Upper lobe of left lung (tissue), 6 donors: ENCODE results near the gene TBX1. TPM values are rescaled to one million over a fixed set of nuclear protein-coding genes. Genes with fewer than 3 reads are reported as not detected.

Experiments used
- ATAC-seq, 2 donors: fragments of 200-7000 bp; cut with Tn5 transposase; one replicate each; pipeline ENCODE4 v1.9.1; 2022; ENCODE audit warnings: mild to moderate bottlenecking in 2 of 2, moderate library complexity in 2 of 2; ENCODE audit not compliant: low FRiP score in 2 of 2
- DNase-seq, 2 donors: peaks; one replicate each; pipeline ENCODE4 v3.0.0-alpha.2; 2019 to 2020
- H3K27ac ChIP-seq, 4 donors: fragments of 200-600 bp; sonication (generic); one replicate each; pipeline ENCODE4 v1.5.1; 2016 to 2019
- H3K27me3 ChIP-seq, 4 donors: fragments of 200-600 bp; sonication (generic); one replicate each; pipeline ENCODE4 v1.5.1; 2017 to 2019
- H3K36me3 ChIP-seq, 4 donors: fragments of 200-600 bp; sonication (generic); one replicate each; pipeline ENCODE4 v1.5.1; 2016 to 2019
- H3K4me1 ChIP-seq, 4 donors: fragments of 200-600 bp; sonication (generic); one replicate each; pipeline ENCODE4 v1.5.1; 2018 to 2019
- H3K4me3 ChIP-seq, 4 donors: fragments of 200-600 bp; sonication (generic); one replicate each; pipeline ENCODE4 v1.5.1; 2017 to 2019; ENCODE audit warnings: mild to moderate bottlenecking in 2 of 4, moderate library complexity in 1 of 4
- H3K9me3 ChIP-seq, 4 donors: fragments of 200-600 bp; sonication (generic); one replicate each; pipeline ENCODE4 v1.5.1; 2018 to 2019
- CTCF ChIP-seq, 6 experiments: fragments of 450-650 bp in 4 of 6; fragments of 200-600 bp in 2 of 6; sonication (generic) in 2 of 6; IDR thresholded peaks; one replicate each; pipeline ENCODE4 v1.5.1; 2016 to 2019; ENCODE audit warnings: antibody characterized with exemption in 6 of 6
- EP300 ChIP-seq, 4 donors: sonication (generic); formaldehyde crosslinking; IDR thresholded peaks; one replicate each; pipeline ENCODE4 v1.5.1; 2017; ENCODE audit warnings: antibody characterized with exemption in 4 of 4, control low read depth in 2 of 4
- POLR2A ChIP-seq, 4 donors: fragments of 450-650 bp; IDR thresholded peaks; one replicate each; pipeline ENCODE4 v1.5.1; 2016 to 2017; ENCODE audit warnings: antibody characterized with exemption in 4 of 4, mild to moderate bottlenecking in 2 of 4
- POLR2AphosphoS5 ChIP-seq, 2 donors: sonication (generic); formaldehyde crosslinking; IDR thresholded peaks; one replicate each; pipeline ENCODE4 v1.5.1; 2017; ENCODE audit warnings: antibody characterized with exemption in 2 of 2
- WGBS, 2 donors: methylation state at CpG; one replicate each; pipeline ENCODE4 v1.1.5; 2017 to 2018; 5-methylcytosine and 5-hydroxymethylcytosine counted together
- total RNA-seq, 6 donors: library from RNA; depleted of rRNA in 4 of 6; stranded (reverse); fragments of >200 nt in 4 of 6; gene quantifications; one replicate each; pipeline versions ENCODE4 v1.1.0 to v1.2.1, GENCODE V29; 2016 to 2021
- donor health status: DM: no; HTN: no; CAD: no; lungs with moderate emphysema.
- donor health status: DM: no; HTN: yes; CAD: no; lungs with severe emphysema.

The TBX1 gene
- total RNA-seq, 6 donors from 2014 or later = 1.0 to 12.2 (median 5.4) TPM

- Histone ChIP-seq H3K27me3 (peaks cover 0 to 40% (median 23%) of the 10 kb centered on the region in 4 donors), H3K4me3 (no peak overlapping the region), H3K27ac (no peak overlapping the region), H3K36me3 (peaks cover 0 to 9% (median 3%) of the 10 kb centered on the region in 4 donors), H3K4me1 (peaks cover 27 to 45% (median 39%) of the 10 kb centered on the region in 4 donors), H3K9me3 (no peaks in the 10 kb centered on the region)
- DNase-seq (peak in 1 of 2 donors; percentile 52), ATAC-seq (no peak)
- 83 to 93% methylated on average over 8 to 26 of the region's 26 CpGs for WGBS, 2 donors
- TF ChIP-seq POLR2AphosphoS5 (IDR thresholded peaks at IDR 0.05) (no peak), POLR2A (IDR thresholded peaks at IDR 0.05) (no peak), CTCF (IDR thresholded peaks at IDR 0.05) (no peak), EP300 (IDR thresholded peaks at IDR 0.05) (no peak)
Measured at GRCh38 chr22:19720150-19720827, 40.3 kb upstream of the TBX1 start.

- peaks cover 27 to 44% (median 39%) of the 10 kb centered on the region in 4 donors for H3K4me1 ChIP-seq
- ATAC-seq (no peak), DNase-seq (peak in 1 of 2 donors; percentile 45)
- H3K4me3 ChIP-seq = no peak overlapping the region
- no peak overlapping the region for H3K27ac ChIP-seq
- TF ChIP-seq POLR2A (IDR thresholded peaks at IDR 0.05) (no peak), POLR2AphosphoS5 (IDR thresholded peaks at IDR 0.05) (no peak), CTCF (IDR thresholded peaks at IDR 0.05) (no peak), EP300 (IDR thresholded peaks at IDR 0.05) (no peak)
- H3K9me3 ChIP-seq = no peaks in the 10 kb centered on the region
- peaks cover 0 to 37% (median 23%) of the 10 kb centered on the region in 4 donors for H3K27me3 ChIP-seq
- 77 to 83% methylated on average over 2 of the region's 2 CpGs for WGBS, 2 donors
- peaks cover 0 to 9% (median 3%) of the 10 kb centered on the region in 4 donors for H3K36me3 ChIP-seq
Measured at GRCh38 chr22:19720999-19721329, 39.6 kb upstream of the TBX1 start.

- Histone ChIP-seq H3K4me3 (no peak overlapping the region), H3K27me3 (peaks cover 0 to 37% (median 23%) of the 10 kb centered on the region in 4 donors), H3K27ac (no peak overlapping the region), H3K36me3 (peaks cover 0 to 9% (median 3%) of the 10 kb centered on the region in 4 donors), H3K4me1 (peaks cover 27 to 44% (median 39%) of the 10 kb centered on the region in 4 donors), H3K9me3 (no peaks in the 10 kb centered on the region)
- WGBS, 2 donors = 78 to 82% methylated on average over 22 to 44 of the region's 44 CpGs
- DNase-seq = peak in 1 of 2 donors; percentile 66
- TF ChIP-seq POLR2A (IDR thresholded peaks at IDR 0.05) (no peak), POLR2AphosphoS5 (IDR thresholded peaks at IDR 0.05) (no peak), CTCF (IDR thresholded peaks at IDR 0.05) (no peak), EP300 (IDR thresholded peaks at IDR 0.05) (no peak)
- ATAC-seq = no peak
Measured at GRCh38 chr22:19721330-19722177, 39.0 kb upstream of the TBX1 start.

- Histone ChIP-seq H3K36me3 (peaks cover 0 to 9% (median 3%) of the 10 kb centered on the region in 4 donors), H3K27ac (no peak overlapping the region), H3K4me3 (peak overlapping the region in 1 of 4 donors; percentile 32), H3K9me3 (no peaks in the 10 kb centered on the region), H3K27me3 (peaks cover 0 to 37% (median 23%) of the 10 kb centered on the region in 4 donors), H3K4me1 (peaks cover 25 to 41% (median 36%) of the 10 kb centered on the region in 4 donors)
- DNase-seq (peak in 1 of 2 donors; percentile 84), ATAC-seq (no peak)
- TF ChIP-seq CTCF (IDR thresholded peaks at IDR 0.05) = no peak
- no peak for TF ChIP-seq POLR2AphosphoS5 (IDR thresholded peaks at IDR 0.05)
- no peak for TF ChIP-seq POLR2A (IDR thresholded peaks at IDR 0.05)
- TF ChIP-seq EP300 (IDR thresholded peaks at IDR 0.05) = no peak
- WGBS, 2 donors = 67 to 76% methylated on average over 22 to 57 of the region's 60 CpGs
Measured at GRCh38 chr22:19722178-19722981, 38.2 kb upstream of the TBX1 start.
